ENCODE measurements around the gene ARVCF.

ARVCF gene

DNA sequence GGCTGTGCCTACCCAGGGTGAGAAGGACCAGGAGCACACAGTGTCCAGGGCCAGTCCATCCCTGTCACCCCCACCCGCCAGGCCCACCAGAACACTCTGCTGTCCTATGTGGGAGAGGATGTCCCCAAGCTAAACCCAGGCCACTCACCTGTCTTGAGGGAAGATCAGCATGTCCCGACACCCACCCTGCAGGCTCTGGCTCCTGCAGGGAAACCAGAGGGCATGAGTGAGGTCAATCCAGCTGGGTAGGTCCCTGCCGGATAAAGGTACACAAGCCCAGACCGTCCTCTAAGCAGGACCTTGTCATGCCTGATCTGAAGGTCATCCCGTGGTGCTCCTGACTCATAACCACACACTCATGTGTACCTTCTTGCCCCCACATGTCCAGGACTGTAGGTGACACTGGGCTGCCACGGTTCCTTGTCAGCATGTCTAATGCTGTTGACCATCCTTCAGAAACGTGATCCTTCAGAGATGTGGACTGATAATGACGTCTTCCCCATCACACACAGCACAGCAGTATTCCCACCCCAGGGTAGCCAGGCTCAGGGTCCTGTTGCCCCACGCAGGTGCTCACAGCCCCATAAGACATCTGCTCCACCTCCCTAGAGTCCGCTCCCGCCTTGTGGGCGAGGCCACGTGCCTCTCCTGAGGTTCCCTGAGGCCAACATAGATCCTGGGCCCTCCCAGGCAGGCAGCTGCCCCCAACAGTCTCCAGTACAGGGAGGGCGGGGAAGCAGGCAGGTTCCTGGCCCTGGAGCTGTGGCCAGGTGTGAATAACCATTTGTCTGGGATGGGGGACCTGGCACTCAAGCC lies 6.1 kb downstream of the ARVCF start:
- ChIA-PET CTCF (interaction anchor here (6.9 kb wide), 1 partner anchor 40 kb away, joined by 172 read pairs; no protein-coding TSS in a partner anchor), POLR2A (no interaction called here)
- no peak for DNase-seq (ENCODE audit: low read depth, low spot score)
- H3K4me3 ChIP-seq (ENCODE audit: low read depth, low read length): no peak overlapping the region
- TF ChIP-seq, protein P1, sequence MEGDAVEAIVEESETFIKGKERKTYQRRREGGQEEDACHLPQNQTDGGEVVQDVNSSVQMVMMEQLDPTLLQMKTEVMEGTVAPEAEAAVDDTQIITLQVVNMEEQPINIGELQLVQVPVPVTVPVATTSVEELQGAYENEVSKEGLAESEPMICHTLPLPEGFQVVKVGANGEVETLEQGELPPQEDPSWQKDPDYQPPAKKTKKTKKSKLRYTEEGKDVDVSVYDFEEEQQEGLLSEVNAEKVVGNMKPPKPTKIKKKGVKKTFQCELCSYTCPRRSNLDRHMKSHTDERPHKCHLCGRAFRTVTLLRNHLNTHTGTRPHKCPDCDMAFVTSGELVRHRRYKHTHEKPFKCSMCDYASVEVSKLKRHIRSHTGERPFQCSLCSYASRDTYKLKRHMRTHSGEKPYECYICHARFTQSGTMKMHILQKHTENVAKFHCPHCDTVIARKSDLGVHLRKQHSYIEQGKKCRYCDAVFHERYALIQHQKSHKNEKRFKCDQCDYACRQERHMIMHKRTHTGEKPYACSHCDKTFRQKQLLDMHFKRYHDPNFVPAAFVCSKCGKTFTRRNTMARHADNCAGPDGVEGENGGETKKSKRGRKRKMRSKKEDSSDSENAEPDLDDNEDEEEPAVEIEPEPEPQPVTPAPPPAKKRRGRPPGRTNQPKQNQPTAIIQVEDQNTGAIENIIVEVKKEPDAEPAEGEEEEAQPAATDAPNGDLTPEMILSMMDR (IDR thresholded peaks at IDR 0.05; ENCODE audit: insufficient read depth, low read length, missing control alignments): no peak

DNA sequence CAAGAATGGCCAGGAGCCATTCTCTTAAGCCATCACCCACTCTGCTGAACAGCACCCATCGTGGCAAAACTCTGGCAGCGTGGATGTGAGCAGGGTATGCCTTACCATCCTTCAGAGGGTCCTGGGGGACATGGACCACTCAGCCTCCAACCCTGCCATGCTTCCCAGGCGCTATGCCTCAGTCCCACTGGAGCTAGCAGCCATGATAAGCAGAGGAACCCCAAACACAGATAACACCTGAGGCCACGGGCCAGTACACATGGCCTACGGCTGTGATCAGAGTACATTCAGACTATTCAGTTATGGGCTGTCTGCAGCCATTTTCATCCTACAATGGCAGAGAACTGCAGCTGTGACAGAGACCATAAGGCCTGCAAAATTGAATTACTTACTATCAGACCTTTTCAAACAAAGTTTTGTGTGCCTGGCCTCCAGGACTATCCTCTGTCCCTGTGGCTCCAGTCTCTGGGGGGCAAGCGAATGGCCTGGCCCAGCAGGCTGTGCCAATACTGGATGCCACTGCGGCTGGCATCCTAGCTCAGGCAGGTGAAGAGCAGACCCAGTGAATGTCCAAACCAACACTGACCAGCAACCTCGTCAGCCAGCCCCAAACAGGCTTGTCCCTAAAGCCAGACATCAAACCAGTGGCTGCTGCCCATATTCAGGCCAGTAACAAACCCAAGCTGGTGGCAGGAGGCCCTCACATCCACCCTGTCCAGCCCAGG lies 6.9 kb downstream of the ARVCF start:
- TF ChIP-seq, protein P1 (IDR thresholded peaks at IDR 0.05; ENCODE audit: insufficient read depth, low read length, missing control alignments): no peak
- POLR2A ChIA-PET: no interaction called here
- CTCF ChIA-PET: interaction anchor here (0.9 to 6.9 kb wide), 2 partner anchors 39 to 40 kb away, joined by 3 to 172 read pairs; no protein-coding TSS in a partner anchor
- no peak for DNase-seq (ENCODE audit: low read depth, low spot score)
- H3K4me3 ChIP-seq (ENCODE audit: low read depth, low read length): no peak overlapping the region

DNA sequence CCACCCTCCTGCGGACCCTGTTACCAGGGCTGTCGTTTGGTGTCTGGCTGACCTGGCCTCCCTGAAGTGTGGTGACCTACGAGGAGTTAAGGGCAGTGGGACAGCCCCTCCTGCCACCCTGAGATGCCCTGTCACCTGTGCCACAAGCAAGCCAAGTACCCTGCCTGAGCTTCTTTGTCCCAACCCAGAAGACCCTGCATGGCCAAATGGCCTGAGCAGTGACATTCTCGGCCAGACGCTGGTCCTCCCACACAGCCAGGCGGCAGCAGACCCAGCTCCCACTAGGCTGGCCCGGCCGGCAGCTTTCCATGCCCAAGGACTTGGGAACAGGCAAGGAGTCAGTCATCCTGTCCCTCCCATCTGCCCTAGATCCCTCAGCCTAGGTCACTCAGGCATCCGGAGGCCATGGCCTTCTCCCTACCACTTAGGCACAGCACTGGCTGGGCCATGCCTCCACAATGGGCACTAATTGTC lies 7.6 kb downstream of the ARVCF start:
- CTCF ChIA-PET: interaction anchor here (0.9 kb wide), 1 partner anchor 39 kb away, joined by 3 read pairs; no protein-coding TSS in a partner anchor

GRCh38 chr22:20008221-20008995 lies 8.2 kb downstream of the ARVCF start:
- no peak overlapping the region for H3K4me3 ChIP-seq (ENCODE audit: low read depth, low read length)
- DNase-seq (ENCODE audit: low read depth, low spot score): no peak
- ChIA-PET CTCF (interaction anchor here (0.9 kb wide), 1 partner anchor 38 kb away, joined by 3 read pairs; no protein-coding TSS in a partner anchor), POLR2A (interaction anchor here (0.7 kb wide), 1 partner anchor 161 kb away, joined by 3 read pairs; no protein-coding TSS in a partner anchor)
- TF ChIP-seq, protein P1 (IDR thresholded peaks at IDR 0.05; ENCODE audit: insufficient read depth, low read length, missing control alignments): no peak

More for the DNA sequence above, 7.6 kb downstream of the ARVCF start:
- TF ChIP-seq, protein P1 (IDR thresholded peaks at IDR 0.05; ENCODE audit: insufficient read depth, low read length, missing control alignments): no peak
- DNase-seq (ENCODE audit: low read depth, low spot score): no peak
- H3K4me3 ChIP-seq (ENCODE audit: low read depth, low read length): no peak overlapping the region
- POLR2A ChIA-PET: no interaction called here

- no peak overlapping the region for H3K4me3 ChIP-seq (ENCODE audit: low read depth, low read length)
- DNase-seq (ENCODE audit: low read depth, low spot score): no peak
- ChIA-PET CTCF (interaction anchor here (0.9 to 2.1 kb wide), 2 partner anchors 9 to 11 kb away, joined by 5 to 11 read pairs; no protein-coding TSS in a partner anchor), POLR2A (no interaction called here)
- TF ChIP-seq, protein P1 (IDR thresholded peaks at IDR 0.05; ENCODE audit: insufficient read depth, low read length, missing control alignments): no peak
Measured at GRCh38 chr22:20004464-20004863, 12.2 kb downstream of the ARVCF start.
